ENCODE results near the gene FOS. TPM values are rescaled to one million over a fixed set of nuclear protein-coding genes. Genes with fewer than 3 reads are reported as not detected.

FOS gene
- total and polyA plus RNA-seq, 4 donors = 13.2 to 82.7 (median 20.0) TPM

GRCh38 chr14:75230140-75230792 lies 48.4 kb upstream of the FOS start (continued):
- TF ChIP-seq REST (IDR thresholded peaks at IDR 0.05) (no peak), RXRA (IDR thresholded peaks at IDR 0.05) (no peak)

GRCh38 chr14:75231320-75231719 lies 47.3 kb upstream of the FOS start:
- TF ChIP-seq REST (IDR thresholded peaks at IDR 0.05) = no peak
- TF ChIP-seq RAD21 (IDR thresholded peaks at IDR 0.05) = no peak
- TF ChIP-seq ATF3 (IDR thresholded peaks at IDR 0.05) = no peak
- TF ChIP-seq ZBTB33 (IDR thresholded peaks at IDR 0.05) = no peak
- Histone ChIP-seq H3K9ac (ENCODE audit: low read depth in 1 of 2, low read length in 2 of 2) (no peak overlapping the region), H3K4me3 (ENCODE audit: low read depth in 1 of 3, low read length in 3 of 3) (no peak overlapping the region), H3K36me3 (ENCODE audit: control insufficient read depth in 4 of 4, insufficient read depth in 3 of 4, low read depth in 1 of 4, low read length in 3 of 4) (no peaks in the 10 kb centered on the region), H3K4me1 (ENCODE audit: control insufficient read depth in 4 of 4, insufficient read depth in 4 of 4, low read length in 3 of 4) (peaks cover 6 to 23% (median 8%) of the 10 kb centered on the region in 4 donors), H3K9me3 (ENCODE audit: control insufficient read depth in 4 of 4, low read length in 3 of 4) (no peaks in the 10 kb centered on the region), H3K27me3 (ENCODE audit: control insufficient read depth in 4 of 4, insufficient read depth in 4 of 4, low read length in 3 of 4) (no peaks in the 10 kb centered on the region), H3K27ac (ENCODE audit: low read depth in 1 of 2, low read length in 2 of 2) (no peak overlapping the region)
- DNase-seq (ENCODE audit: low spot score) = no peak
- 91% methylated on average over 2 of the region's 2 CpGs for WGBS

GRCh38 chr14:75232191-75232590 lies 46.4 kb upstream of the FOS start:
- Histone ChIP-seq H3K9me3 (ENCODE audit: control insufficient read depth in 4 of 4, low read length in 3 of 4) (no peaks in the 10 kb centered on the region), H3K4me1 (ENCODE audit: control insufficient read depth in 4 of 4, insufficient read depth in 4 of 4, low read length in 3 of 4) (peaks cover 6 to 19% (median 13%) of the 10 kb centered on the region in 4 donors), H3K36me3 (ENCODE audit: control insufficient read depth in 4 of 4, insufficient read depth in 3 of 4, low read depth in 1 of 4, low read length in 3 of 4) (no peaks in the 10 kb centered on the region), H3K27ac (ENCODE audit: low read depth in 1 of 2, low read length in 2 of 2) (no peak overlapping the region), H3K9ac (ENCODE audit: low read depth in 1 of 2, low read length in 2 of 2) (no peak overlapping the region), H3K4me3 (ENCODE audit: low read depth in 1 of 3, low read length in 3 of 3) (no peak overlapping the region), H3K27me3 (ENCODE audit: control insufficient read depth in 4 of 4, insufficient read depth in 4 of 4, low read length in 3 of 4) (no peaks in the 10 kb centered on the region)
- DNase-seq (ENCODE audit: low spot score) = no peak
- 98% methylated on average over 1 of the region's 1 CpG for WGBS
- TF ChIP-seq NR2F2 (IDR thresholded peaks at IDR 0.05) (no peak), ATF3 (IDR thresholded peaks at IDR 0.05) (no peak), HNF4A (conservative IDR thresholded peaks at IDR 0.05) (no peak), CTCF (IDR thresholded peaks at IDR 0.05; ENCODE audit: low read depth, low read length, missing input control) (no peak), RXRA (IDR thresholded peaks at IDR 0.05) (no peak), GABPA (IDR thresholded peaks at IDR 0.05 in 1 of 2, conservative IDR thresholded peaks at IDR 0.05 in 1 of 2) (no peak), RAD21 (IDR thresholded peaks at IDR 0.05) (no peak), EGR1 (IDR thresholded peaks at IDR 0.05; ENCODE audit: low read depth in 2 of 2) (no peak), HNF4G (IDR thresholded peaks at IDR 0.05) (no peak), SP1 (IDR thresholded peaks at IDR 0.05) (no peak), TAF1 (conservative IDR thresholded peaks at IDR 0.05) (no peak), YY1 (IDR thresholded peaks at IDR 0.05) (no peak)

Data from liver (tissue), 9 donors.